GM13976 (cell line): ENCODE results near the gene JAM3.

Experiments used
- DNase-seq: peaks from one replicate; pipeline ENCODE4 v3.0.0; 2012; ENCODE audit warnings: low spot score
- in situ Hi-C: fragments of 300-500 bp; cut with MboI; formaldehyde crosslinking; loops from one replicate; pipeline ENCODE4 v1.12.0; 2022; ENCODE audit warnings: low sequenced_read_pairs, mixed read lengths, inconsistent platforms; ENCODE audit not compliant: unreplicated experiment
- TF ChIP-seq, protein P1 (sequence below): IDR thresholded peaks from 2 replicates; pipeline ENCODE4 v1.5.1; 2012; ENCODE audit warnings: borderline replicate concordance, mild to moderate bottlenecking; ENCODE audit not compliant: insufficient read depth; ENCODE audit errors: extremely low read depth, missing control alignments, control extremely low read depth

Gene JAM3

DNA sequence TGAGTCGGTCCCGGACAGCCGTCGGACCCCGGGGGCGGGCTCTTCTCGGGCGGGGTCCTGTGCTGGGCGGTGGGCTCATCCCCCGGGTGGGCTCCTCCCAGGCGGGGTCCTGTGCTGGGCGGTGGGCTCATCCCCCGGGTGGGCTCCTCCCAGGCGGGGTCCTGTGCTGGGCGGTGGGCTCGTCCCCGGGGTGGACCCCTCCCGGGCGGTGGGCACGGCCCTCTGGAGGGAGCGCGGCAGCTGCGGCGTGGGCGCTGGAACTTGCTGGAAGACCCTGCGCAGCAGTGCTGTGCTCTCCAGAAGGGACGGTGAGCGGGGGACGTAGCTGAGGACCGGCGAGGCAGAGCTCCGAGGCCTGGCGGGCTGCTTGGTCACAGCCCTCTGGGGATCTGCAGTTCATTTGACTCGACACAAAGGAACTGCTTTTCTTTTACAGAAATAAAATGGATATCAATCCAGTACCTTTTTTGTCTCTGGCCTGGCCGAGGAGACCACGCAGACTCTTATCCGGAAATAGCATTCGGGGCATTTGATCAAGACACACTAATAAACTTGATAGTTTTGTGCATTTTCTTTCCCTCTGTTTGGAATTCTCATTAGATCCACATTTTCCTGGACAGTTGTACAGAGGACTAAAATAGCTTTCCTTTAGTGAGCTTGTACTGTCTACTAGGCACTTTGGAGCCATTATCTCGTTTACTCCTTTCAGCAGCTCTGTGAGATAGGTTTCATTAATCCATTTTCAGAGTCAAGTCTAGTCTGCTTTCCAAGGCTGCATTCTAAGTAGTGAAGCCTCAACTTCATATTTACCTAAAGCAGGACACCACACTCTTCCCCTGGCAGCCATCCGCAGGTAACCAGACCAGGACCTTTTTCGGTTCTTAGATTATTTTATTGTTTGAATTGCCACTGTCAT, 812 bp downstream of the JAM3 start:
- TF ChIP-seq, protein P1, sequence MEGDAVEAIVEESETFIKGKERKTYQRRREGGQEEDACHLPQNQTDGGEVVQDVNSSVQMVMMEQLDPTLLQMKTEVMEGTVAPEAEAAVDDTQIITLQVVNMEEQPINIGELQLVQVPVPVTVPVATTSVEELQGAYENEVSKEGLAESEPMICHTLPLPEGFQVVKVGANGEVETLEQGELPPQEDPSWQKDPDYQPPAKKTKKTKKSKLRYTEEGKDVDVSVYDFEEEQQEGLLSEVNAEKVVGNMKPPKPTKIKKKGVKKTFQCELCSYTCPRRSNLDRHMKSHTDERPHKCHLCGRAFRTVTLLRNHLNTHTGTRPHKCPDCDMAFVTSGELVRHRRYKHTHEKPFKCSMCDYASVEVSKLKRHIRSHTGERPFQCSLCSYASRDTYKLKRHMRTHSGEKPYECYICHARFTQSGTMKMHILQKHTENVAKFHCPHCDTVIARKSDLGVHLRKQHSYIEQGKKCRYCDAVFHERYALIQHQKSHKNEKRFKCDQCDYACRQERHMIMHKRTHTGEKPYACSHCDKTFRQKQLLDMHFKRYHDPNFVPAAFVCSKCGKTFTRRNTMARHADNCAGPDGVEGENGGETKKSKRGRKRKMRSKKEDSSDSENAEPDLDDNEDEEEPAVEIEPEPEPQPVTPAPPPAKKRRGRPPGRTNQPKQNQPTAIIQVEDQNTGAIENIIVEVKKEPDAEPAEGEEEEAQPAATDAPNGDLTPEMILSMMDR: no peak
- no peak for DNase-seq
- in situ Hi-C loops: no loop called here

DNA sequence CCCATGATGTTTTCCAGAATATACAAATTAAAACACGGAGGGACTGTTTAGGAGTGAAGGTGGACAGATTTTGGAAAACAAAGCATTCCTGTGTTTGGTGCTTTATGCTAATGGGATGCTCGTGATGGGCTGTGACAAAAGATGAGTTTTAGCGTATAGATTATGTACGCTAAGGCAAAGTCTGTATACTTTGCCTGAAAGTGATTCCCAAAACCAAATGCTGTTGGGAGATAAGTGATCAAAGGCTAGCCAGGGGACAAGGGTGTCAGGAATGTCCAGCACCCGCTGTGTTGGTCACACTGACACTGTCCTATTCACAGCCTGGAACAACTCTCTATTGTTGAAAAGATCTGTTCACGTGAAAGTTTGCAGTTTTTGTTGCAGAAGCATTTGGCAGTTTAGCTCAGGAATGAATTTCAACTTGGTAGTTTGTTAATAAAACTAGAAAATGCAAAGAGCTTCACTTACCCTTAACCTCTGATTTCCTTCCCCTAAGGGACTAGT, 1.5 kb downstream of the JAM3 start:
- no peak for DNase-seq
- TF ChIP-seq, protein P1: no peak
- in situ Hi-C loops: no loop called here

DNA sequence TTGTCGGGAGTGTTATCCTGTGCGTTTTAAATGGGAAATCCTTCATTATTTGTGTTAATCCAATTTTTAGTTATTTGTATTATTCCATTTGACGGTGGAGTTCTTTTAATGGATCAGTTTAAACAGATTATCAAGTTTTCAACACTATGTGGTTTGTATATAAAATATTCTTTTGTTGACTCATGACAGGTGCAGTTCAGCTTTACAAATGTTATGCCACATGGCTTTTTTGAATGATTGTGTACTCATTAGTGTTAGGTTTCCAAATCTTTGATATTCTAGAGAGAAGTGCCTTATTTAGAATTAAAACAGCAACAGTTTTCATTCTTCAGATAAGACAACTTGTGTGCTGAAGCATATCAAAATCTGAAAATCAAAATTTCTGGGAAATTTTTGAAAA, 2.4 kb downstream of the JAM3 start:
- no peak for DNase-seq
- TF ChIP-seq, protein P1: no peak
- in situ Hi-C loops: no loop called here

DNA sequence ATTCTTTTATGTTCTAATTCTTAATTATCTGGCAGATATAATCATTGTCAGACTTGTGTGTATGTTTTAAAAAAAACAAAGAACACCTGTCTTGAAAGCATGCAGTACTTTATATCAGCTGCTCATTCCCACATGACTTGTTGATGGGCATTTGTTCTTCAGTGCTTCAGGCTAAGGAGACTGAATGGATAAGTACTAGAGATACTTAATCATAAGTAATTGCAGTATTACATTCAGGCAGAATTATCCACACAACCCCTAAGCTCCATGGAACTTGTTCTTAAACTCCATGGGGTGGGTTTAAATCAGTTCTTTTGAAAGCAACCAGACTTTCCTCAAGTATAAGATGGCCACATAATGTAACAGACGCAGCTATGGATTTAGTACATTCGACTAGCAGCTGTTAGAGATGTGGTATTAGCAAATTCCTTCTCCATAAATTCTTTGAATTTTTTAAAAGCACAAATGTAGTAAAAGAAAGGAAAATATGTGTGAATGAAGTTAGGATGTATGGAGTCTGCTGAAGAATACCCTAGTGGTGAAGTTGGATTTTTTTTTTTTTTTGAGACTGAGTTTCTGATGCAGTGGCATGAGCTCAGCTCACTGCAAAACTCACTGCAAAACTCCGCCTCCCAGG, 3.0 kb downstream of the JAM3 start:
- in situ Hi-C loops: no loop called here
- TF ChIP-seq, protein P1: no peak
- DNase-seq: no peak

DNA sequence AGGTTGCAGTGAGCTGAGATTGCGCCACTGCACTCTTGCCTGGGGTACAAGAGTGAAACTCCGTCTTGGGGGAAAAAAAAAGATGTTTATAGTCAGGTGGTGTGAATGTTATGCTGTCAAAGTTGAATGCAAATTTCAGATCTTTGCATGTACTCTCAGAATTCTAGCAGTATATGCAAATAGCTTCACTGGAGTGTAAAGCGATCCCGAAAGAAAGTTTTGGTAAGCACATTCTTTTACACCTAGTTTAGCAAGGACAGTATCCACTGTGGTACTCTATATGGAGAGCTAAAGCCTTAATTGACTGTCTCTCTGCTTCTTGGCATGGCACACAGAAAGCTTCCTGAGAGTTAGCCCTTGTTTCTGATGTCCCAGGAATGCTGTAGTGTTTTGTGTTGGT, 4.0 kb downstream of the JAM3 start:
- in situ Hi-C loops: no loop called here
- TF ChIP-seq, protein P1: no peak
- DNase-seq: no peak

DNA sequence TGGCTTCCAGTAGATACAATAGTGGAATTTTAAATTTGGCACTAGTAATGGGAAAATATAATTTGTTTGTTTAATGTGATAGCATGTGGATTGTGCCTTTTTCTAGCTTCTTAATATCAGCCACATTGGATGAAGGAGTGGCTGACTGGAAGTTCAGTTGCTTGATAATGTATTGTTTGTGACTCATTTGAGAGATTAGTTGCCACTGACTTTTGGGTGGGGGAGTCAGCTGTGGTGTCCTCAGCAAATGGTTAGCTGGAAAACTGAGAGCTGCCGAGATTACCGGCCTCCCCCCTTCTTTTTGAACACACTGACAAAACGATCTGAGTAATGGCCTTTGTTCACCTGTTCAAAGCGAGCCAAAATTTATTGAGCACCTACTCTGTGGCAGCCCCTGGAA, 5.5 kb downstream of the JAM3 start:
- TF ChIP-seq, protein P1: no peak
- DNase-seq: no peak
- in situ Hi-C loops: no loop called here
